ENCODE measurements around the gene RCAN3.

RCAN3 gene

GRCh38 chr1:24572301-24572700, 69.7 kb downstream of the RCAN3 start:
- H3K36me3 ChIP-seq (ENCODE audit: control insufficient read depth, insufficient read depth, low read length): no peaks in the 10 kb centered on the region
- no peaks in the 10 kb centered on the region for H3K9me3 ChIP-seq (ENCODE audit: control insufficient read depth, low read length)
- H3K27me3 ChIP-seq (ENCODE audit: control insufficient read depth, insufficient read depth, low read length, poor library complexity, severe bottlenecking): no peaks in the 10 kb centered on the region
- H3K4me1 ChIP-seq (ENCODE audit: control insufficient read depth, insufficient read depth, low read length): no peaks in the 10 kb centered on the region
- H3K27ac ChIP-seq (ENCODE audit: insufficient read depth, low read depth, low read length, poor library complexity, severe bottlenecking): no peak overlapping the region
- WGBS, 2 experiments: 90 to 96% methylated on average over 9 of the region's 9 CpGs
- H3K4me3 ChIP-seq (ENCODE audit: insufficient read depth, low read depth, low read length): no peak overlapping the region

GRCh38 chr1:24575905-24576587, 73.4 kb downstream of the RCAN3 start:
- Histone ChIP-seq H3K27ac (ENCODE audit: insufficient read depth, low read depth, low read length, poor library complexity, severe bottlenecking) (no peak overlapping the region), H3K4me1 (ENCODE audit: control insufficient read depth, insufficient read depth, low read length) (no peaks in the 10 kb centered on the region), H3K36me3 (ENCODE audit: control insufficient read depth, insufficient read depth, low read length) (no peaks in the 10 kb centered on the region), H3K4me3 (ENCODE audit: insufficient read depth, low read depth, low read length) (no peak overlapping the region), H3K27me3 (ENCODE audit: control insufficient read depth, insufficient read depth, low read length, poor library complexity, severe bottlenecking) (no peaks in the 10 kb centered on the region), H3K9me3 (ENCODE audit: control insufficient read depth, low read length) (no peaks in the 10 kb centered on the region)
- 67 to 70% methylated on average over 13 to 14 of the region's 14 CpGs for WGBS, 2 experiments

- WGBS, 2 experiments: 85 to 94% methylated on average over 6 to 7 of the region's 7 CpGs
- no peaks in the 10 kb centered on the region for H3K9me3 ChIP-seq (ENCODE audit: control insufficient read depth, low read length)
- no peak overlapping the region for H3K4me3 ChIP-seq (ENCODE audit: insufficient read depth, low read depth, low read length)
- no peak overlapping the region for H3K27ac ChIP-seq (ENCODE audit: insufficient read depth, low read depth, low read length, poor library complexity, severe bottlenecking)
- H3K4me1 ChIP-seq (ENCODE audit: control insufficient read depth, insufficient read depth, low read length): no peaks in the 10 kb centered on the region
- no peaks in the 10 kb centered on the region for H3K27me3 ChIP-seq (ENCODE audit: control insufficient read depth, insufficient read depth, low read length, poor library complexity, severe bottlenecking)
- H3K36me3 ChIP-seq (ENCODE audit: control insufficient read depth, insufficient read depth, low read length): no peaks in the 10 kb centered on the region
Observed at GRCh38 chr1:24578846-24579245, 76.2 kb downstream of the RCAN3 start.

GRCh38 chr1:24580756-24581155, 78.1 kb downstream of the RCAN3 start:
- peaks cover 4% of the 10 kb centered on the region for H3K27me3 ChIP-seq (ENCODE audit: control insufficient read depth, insufficient read depth, low read length, poor library complexity, severe bottlenecking)
- no peak overlapping the region for H3K27ac ChIP-seq (ENCODE audit: insufficient read depth, low read depth, low read length, poor library complexity, severe bottlenecking)
- WGBS, 2 experiments: 78 to 84% methylated on average over 10 of the region's 10 CpGs
- no peaks in the 10 kb centered on the region for H3K9me3 ChIP-seq (ENCODE audit: control insufficient read depth, low read length)
- no peaks in the 10 kb centered on the region for H3K4me1 ChIP-seq (ENCODE audit: control insufficient read depth, insufficient read depth, low read length)
- H3K4me3 ChIP-seq (ENCODE audit: insufficient read depth, low read depth, low read length): no peak overlapping the region
- no peaks in the 10 kb centered on the region for H3K36me3 ChIP-seq (ENCODE audit: control insufficient read depth, insufficient read depth, low read length)

- Histone ChIP-seq H3K36me3 (ENCODE audit: control insufficient read depth, insufficient read depth, low read length) (no peaks in the 10 kb centered on the region), H3K9me3 (ENCODE audit: control insufficient read depth, low read length) (no peaks in the 10 kb centered on the region), H3K4me3 (ENCODE audit: insufficient read depth, low read depth, low read length) (no peak overlapping the region), H3K27ac (ENCODE audit: insufficient read depth, low read depth, low read length, poor library complexity, severe bottlenecking) (no peak overlapping the region), H3K4me1 (ENCODE audit: control insufficient read depth, insufficient read depth, low read length) (no peaks in the 10 kb centered on the region), H3K27me3 (ENCODE audit: control insufficient read depth, insufficient read depth, low read length, poor library complexity, severe bottlenecking) (peaks cover 4% of the 10 kb centered on the region)
- 88 to 92% methylated on average over 6 of the region's 6 CpGs for WGBS, 2 experiments
Observed at GRCh38 chr1:24584171-24584647, 81.6 kb downstream of the RCAN3 start.

GRCh38 chr1:24586119-24586518, 83.5 kb downstream of the RCAN3 start:
- Histone ChIP-seq H3K36me3 (ENCODE audit: control insufficient read depth, insufficient read depth, low read length) (no peaks in the 10 kb centered on the region), H3K27me3 (ENCODE audit: control insufficient read depth, insufficient read depth, low read length, poor library complexity, severe bottlenecking) (peaks cover 4% of the 10 kb centered on the region), H3K27ac (ENCODE audit: insufficient read depth, low read depth, low read length, poor library complexity, severe bottlenecking) (no peak overlapping the region), H3K4me3 (ENCODE audit: insufficient read depth, low read depth, low read length) (no peak overlapping the region), H3K9me3 (ENCODE audit: control insufficient read depth, low read length) (no peaks in the 10 kb centered on the region), H3K4me1 (ENCODE audit: control insufficient read depth, insufficient read depth, low read length) (no peaks in the 10 kb centered on the region)
- 88% methylated on average over 10 of the region's 10 CpGs for WGBS, 2 experiments

- whole genome bisulfite sequencing, 2 experiments: 33 to 37% methylated on average over 9 of the region's 9 CpGs
- Histone ChIP-seq H3K4me1 (ENCODE audit: control insufficient read depth, insufficient read depth, low read length) (no peaks in the 10 kb centered on the region), H3K9me3 (ENCODE audit: control insufficient read depth, low read length) (no peaks in the 10 kb centered on the region), H3K4me3 (ENCODE audit: insufficient read depth, low read depth, low read length) (no peak overlapping the region), H3K36me3 (ENCODE audit: control insufficient read depth, insufficient read depth, low read length) (no peaks in the 10 kb centered on the region), H3K27ac (ENCODE audit: insufficient read depth, low read depth, low read length, poor library complexity, severe bottlenecking) (no peak overlapping the region), H3K27me3 (ENCODE audit: control insufficient read depth, insufficient read depth, low read length, poor library complexity, severe bottlenecking) (peaks cover 4% of the 10 kb centered on the region)
Observed at GRCh38 chr1:24586970-24587820, 84.6 kb downstream of the RCAN3 start.

GRCh38 chr1:24588573-24588972, 85.9 kb downstream of the RCAN3 start:
- Histone ChIP-seq H3K4me3 (ENCODE audit: insufficient read depth, low read depth, low read length) (no peak overlapping the region), H3K27me3 (ENCODE audit: control insufficient read depth, insufficient read depth, low read length, poor library complexity, severe bottlenecking) (peaks cover 4% of the 10 kb centered on the region), H3K27ac (ENCODE audit: insufficient read depth, low read depth, low read length, poor library complexity, severe bottlenecking) (no peak overlapping the region), H3K4me1 (ENCODE audit: control insufficient read depth, insufficient read depth, low read length) (no peaks in the 10 kb centered on the region), H3K9me3 (ENCODE audit: control insufficient read depth, low read length) (no peaks in the 10 kb centered on the region), H3K36me3 (ENCODE audit: control insufficient read depth, insufficient read depth, low read length) (no peaks in the 10 kb centered on the region)
- 86 to 90% methylated on average over 5 of the region's 5 CpGs for WGBS, 2 experiments

GRCh38 chr1:24589200-24589599, 86.6 kb downstream of the RCAN3 start:
- WGBS, 2 experiments: 75% methylated on average over 3 of the region's 3 CpGs
- no peaks in the 10 kb centered on the region for H3K4me1 ChIP-seq (ENCODE audit: control insufficient read depth, insufficient read depth, low read length)
- H3K27ac ChIP-seq (ENCODE audit: insufficient read depth, low read depth, low read length, poor library complexity, severe bottlenecking): no peak overlapping the region
- H3K4me3 ChIP-seq (ENCODE audit: insufficient read depth, low read depth, low read length): no peak overlapping the region
- H3K9me3 ChIP-seq (ENCODE audit: control insufficient read depth, low read length): no peaks in the 10 kb centered on the region
- H3K36me3 ChIP-seq (ENCODE audit: control insufficient read depth, insufficient read depth, low read length): no peaks in the 10 kb centered on the region
- H3K27me3 ChIP-seq (ENCODE audit: control insufficient read depth, insufficient read depth, low read length, poor library complexity, severe bottlenecking): peaks cover 4% of the 10 kb centered on the region
